NCI-H2029 (cell line): Measurements from ENCODE around the gene PRUNE2.

Source experiments
- DNase-seq: peaks from one replicate; lab custom pipeline; 2025; lab: John Stamatoyannopoulos, UW

Gene PRUNE2

DNA sequence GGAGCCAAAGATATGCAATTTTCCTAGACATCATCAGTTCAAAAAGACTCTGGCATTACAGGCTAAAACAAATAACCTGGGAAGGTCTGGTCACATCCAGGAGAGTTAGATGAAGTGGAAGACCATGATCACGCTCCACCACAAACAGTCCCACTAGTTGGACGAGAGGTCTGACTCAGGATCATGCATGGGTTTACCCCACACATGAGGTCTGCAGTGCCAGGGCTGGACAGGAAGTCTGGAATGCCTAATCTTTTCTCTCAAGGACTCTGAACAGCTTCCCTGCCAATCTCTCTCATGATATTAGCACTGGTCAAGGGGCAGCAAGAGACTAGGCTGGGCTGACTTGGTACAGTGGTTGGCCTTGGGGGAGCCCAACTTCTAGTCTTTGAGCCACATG lies 7.1 kb downstream of the PRUNE2 start:
- no peak for DNase-seq

DNA sequence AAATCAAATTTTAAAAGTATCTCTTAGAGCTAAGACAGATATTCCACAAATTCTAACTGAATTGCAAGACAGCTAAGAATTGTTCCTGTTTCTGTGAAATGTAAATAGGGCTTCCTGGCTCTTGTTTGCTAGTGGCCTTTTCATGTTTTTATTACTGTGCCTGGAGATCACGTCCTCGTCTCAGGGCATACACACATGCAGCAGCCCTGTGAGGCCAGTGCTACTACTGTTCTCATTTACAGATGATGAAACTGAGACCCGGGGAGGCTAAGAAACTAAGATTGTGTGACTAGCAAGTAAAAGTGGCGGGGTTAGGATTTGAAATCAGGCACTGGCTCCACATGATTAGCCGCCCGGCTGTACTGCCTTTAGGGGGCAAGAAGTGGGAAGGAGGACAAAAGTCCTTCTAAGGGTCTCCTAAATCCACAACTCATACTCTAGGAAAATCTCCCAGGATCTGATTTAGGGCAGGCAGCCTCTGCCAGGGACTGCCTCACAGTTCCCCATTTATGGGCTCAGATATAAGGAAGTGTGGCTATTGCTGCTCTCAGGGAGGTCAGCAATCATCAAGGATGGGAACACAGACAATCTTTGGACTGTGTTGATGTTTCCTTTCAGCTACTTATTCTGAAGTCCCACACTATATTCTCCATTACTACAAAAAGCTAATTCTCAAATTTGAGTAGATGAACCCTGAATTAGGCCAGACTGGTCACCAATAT lies 7.9 kb downstream of the PRUNE2 start:
- DNase-seq = no peak

DNA sequence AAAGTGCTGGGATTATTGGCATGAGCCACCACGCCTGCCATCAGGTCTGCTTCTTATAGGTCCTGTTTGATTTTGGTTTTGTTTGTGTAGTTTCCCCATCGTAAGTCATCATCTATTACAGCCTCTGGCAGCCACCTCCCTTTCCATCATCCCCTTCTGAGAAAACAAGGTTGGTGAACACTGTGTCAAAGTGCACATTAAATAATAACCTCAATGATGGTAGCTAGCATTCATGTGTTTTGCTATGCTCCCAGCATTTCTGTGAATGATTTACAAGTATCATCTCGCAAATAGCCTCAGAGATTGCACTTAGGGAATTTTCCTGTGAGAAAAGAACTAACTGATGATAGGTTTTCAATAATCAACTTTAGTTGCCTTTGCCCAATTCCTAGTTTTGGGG lies 9.9 kb downstream of the PRUNE2 start:
- no peak for DNase-seq

DNA sequence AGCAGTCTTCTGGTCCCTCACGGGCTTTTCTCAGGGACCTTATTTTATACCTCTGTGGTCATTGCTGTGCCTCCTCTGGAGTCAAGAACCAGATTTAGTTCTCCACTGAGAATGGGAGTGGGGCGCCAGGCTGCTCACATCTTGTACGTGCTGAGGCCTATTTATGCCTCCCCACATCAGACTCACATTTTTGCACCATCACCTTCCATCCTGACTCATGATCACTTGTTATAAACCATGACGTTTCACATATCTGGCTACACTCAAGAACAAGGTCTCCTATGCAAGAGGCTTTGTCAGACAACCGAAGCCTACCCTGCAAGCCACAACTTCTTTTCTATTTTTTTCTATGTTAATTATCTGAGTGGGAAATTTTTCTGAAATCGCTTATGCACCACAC lies 10.7 kb downstream of the PRUNE2 start:
- DNase-seq = no peak

DNA sequence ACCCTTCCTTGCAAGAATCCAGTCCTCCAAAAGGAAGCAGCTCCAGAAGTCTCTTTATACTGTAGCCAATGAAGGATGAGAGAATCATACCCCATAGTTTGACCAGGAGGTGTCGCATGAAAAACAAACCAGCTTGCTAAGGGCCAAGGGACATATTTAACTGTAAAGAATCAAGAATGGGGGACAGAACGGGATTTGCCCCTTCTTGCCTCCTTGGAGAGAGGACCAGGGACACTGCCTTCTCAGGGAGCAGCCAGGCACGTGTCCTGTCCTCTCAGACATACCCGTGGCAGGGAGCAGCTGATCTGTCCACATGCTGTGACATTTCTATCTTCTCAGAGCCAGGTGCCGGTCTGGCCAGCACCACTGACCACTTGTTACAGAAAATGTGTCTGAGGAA lies 11.7 kb downstream of the PRUNE2 start:
- no peak for DNase-seq

DNA sequence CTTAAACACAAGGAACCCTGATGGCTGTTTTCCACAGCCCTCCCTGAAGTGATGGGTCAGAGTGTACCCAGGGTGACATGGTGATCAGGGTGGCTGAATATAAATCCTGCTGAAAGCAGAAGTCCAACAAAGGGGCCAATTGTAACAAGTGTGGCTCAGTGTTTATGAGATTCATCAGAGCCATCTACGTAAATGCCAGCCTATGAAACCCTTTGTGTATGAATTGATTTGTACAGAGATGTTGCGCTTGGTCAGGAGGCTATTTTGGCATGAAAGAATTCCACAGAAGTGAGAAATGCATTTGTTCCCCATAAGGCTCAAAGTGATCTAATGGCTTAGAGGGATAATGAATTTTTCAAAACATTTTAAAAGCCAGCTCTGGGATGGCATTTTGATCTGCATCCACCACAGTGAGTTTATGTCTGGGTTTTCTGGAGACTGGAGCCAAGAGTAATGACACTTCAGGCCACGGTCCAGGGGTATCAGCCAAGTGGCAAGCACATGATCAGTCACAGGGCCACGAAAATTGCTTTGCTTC lies 12.4 kb downstream of the PRUNE2 start:
- no peak for DNase-seq

DNA sequence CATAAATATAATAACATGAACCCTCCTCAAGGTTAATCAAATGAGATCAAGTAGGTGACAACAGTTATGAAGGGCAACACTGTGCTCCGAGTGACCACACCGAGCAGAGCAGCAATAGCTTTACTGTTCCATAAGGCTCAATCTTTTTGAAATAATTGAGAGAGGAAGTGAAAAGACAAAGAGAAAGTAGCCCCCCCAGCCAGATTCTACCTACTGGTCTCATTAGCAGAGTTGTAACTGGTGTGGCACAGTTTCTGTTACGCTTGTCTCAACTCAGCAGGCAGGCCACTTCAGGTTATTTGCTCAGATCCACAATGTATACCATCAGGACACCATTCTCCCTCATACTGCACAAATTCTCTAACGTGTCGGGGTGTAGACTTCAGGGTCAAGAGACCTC lies 14.0 kb downstream of the PRUNE2 start:
- DNase-seq = no peak

DNA sequence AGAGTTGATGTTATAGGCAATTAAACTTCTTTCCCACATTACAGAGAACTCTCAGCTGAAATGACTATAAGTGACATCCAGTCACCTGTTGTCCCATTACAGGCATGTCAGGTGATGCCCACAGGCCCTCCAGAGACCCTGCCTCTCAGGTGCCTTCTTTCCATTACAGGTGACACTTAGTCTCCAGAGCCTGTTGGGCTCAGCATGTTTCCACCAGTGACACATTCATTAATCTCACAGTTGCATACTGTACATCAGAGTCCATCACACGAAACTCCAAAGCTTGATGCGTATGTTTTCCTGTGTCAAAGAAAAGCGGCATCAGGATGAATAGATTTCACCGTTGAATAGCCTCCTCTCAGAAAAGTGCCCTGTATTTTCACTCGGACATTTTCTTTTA lies 14.6 kb downstream of the PRUNE2 start:
- DNase-seq = no peak

DNA sequence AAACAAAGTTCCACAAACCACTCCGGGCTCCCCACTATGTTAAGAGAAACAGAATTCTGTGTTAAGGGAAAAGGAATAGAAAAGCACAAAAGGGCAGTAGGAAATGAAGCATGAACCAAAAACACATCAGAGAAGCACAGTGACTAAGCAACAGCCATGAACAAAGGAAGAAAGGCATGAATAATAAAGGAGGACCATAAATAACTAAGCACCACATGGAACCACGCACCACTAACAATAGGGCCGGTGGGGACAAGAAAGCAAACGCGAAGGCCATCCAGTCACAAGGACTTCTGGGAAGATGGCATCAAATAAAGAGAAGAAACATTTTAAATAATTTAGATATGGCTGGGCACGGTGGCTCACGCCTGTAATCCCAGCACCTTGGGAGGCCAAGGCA lies 18.0 kb downstream of the PRUNE2 start:
- no peak for DNase-seq

DNA sequence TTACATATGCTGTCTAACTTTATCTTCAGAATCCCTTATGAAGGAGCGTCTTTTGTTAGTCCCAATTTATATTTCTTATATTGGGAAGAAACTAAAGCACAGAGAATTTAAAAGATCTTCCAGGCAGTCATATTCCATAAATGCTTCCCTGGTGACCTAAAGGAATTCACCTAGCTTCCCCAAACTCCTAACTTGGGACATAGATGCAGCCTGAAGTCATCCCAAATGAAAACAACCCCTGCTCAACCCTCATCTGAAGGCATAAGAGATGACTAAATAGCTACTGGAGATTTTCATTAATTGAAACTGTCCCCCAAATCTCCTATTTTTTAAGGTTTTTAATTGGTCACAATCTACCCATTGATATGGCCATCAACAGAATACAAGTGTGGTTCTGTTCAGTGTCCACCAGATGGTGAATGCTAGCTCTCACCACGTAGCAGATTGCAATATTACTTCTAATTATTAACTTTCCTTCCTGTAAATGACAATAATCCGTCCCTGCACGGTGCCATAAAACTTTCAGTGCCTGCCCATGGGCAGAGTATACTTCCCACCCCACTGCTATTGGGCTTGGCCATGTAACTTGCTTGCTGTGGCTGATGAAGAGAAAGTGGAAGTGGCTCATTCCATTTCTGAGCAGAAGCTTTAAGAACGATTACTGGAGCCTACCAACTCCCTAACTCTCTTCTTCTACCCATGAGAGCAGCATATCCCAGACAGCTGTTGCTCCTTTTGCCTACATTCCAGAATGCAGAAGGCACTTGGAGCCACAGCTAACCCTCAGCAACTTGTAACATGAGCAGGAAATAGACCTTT lies 18.7 kb downstream of the PRUNE2 start:
- DNase-seq = no peak

DNA sequence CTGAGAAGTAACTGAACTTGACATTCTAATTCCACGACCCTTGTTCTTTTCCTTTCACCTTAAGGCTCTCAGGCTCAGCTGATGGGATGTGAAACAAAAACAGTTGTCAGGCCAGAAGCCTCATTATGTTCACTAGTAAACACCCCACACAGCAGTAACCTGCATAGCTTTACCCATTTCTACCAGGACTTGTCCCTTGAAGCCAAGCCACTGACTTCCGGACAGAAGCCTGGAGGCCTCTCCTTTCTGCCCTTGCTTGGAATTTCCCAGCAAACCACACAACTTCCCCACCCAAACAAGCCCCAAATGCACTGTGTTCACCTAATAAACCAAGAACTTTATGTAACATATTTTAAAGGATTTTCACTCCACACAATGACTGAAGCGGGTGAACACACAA lies 19.6 kb downstream of the PRUNE2 start:
- no peak for DNase-seq

DNA sequence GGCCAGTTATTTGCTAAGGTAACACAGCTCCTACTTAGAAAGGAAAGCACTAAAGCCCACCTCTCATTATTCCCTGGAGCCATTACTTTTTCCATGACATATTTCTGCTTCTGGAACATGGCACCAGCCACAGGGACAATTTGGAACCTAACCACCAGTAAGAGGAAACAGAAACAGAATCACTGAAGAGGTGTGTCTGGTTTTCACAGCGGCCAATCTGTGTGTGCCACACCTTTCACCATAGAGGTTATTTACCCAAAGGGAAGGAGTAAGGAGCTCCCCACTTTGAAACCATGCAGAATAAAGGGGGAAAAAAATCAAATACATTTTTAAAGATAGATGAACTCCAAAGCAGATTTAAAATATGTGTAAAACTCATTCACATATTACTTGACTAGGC lies 21.1 kb downstream of the PRUNE2 start:
- DNase-seq = no peak

DNA sequence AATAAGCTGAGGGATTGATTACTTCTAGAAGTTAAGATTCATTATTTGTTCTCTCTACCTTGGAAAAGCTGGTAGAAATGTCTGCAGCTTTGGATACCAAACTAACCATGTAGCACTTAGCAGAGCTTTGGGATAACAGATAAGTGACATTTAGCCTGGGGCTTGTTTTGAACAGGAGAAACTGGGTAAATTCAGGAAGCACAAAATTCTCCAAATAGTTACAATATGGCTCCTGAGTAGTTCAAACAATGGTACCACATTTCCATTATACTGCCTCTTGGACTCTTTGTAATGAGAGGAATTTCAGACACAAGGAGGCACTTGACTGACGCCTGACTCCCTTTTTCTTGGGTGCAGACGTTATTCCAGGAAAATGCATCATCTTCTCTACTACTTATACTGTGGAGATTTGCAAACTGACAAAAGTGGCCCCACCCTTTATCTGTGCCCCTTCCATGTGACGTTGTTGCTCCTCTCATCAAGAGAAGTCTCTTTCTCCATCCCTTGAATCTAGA lies 22.5 kb downstream of the PRUNE2 start:
- DNase-seq = no peak

DNA sequence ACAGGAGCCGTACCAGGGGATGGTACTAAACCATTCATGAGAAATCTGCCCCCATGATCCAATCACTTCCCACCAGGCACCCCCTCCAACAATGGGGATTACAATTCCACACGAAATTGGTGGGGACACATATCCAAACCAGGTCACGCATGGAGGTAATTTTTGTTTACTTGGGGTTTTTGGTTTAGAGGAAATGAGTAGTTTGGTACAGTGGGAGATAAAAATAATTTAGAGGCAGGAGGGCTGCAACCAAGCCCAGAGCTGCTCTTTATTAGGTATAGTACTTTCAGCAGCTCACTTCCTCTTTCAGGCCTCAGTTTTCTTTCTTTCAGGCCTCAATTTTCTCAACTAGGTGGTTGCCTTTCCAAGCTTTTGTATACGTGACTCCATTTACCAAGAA lies 23.2 kb downstream of the PRUNE2 start:
- DNase-seq = no peak

DNA sequence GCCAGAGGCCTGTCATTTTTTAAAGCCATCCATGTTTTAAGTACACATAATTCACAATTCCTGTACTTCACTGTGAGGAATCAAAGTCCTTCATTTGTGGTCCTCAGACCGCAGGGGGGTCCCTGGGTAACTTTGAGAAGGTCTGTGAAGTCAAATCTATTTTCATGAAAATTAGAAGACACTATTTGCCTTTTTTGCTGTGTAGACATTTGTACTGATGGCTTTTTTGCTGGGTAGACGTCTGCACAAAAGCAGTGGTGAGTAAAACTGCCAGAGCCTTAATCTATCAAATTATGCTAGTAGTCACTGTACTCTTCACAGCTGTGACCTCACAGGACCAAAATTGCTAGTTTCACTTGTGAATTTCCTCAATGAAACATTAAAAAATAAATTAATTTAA lies 25.7 kb downstream of the PRUNE2 start:
- no peak for DNase-seq

DNA sequence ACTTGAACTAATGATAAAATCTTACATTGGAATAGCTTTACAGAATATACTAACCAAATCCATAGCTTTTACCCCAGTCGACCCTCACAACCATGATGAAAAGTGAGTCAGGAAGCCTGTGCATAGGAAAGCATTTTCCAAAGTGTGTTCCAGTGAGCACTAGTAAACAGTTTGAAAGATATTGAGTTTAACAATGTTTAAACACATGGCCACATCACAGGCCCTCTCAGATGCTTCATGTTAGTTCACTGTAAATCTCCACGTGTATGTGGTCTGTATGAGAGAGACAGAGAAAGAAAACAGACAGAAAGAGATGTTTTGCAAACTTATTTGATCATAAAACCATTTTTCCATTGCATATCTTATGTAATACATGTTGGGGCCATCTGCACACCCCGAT lies 27.0 kb downstream of the PRUNE2 start:
- DNase-seq = no peak

DNA sequence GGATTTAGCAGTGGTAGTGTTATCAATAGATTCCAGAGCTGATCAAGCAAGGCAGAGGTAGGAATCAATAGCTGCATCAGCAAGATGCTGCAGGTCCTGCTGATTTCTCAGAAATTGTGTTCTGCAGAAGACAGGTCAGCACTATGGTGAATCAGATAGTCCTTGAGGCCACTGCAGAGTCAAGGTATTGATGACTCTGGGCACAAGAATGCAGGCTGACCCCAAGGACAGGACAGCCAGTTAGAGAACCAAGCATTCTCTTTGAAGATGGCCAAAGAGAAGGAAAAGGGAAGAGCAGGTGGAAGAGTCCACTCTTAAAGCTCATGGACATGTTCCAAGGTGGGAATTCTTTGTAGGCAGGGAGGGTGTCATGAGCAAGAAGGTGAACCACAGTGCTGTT lies 28.0 kb downstream of the PRUNE2 start:
- DNase-seq = no peak

DNA sequence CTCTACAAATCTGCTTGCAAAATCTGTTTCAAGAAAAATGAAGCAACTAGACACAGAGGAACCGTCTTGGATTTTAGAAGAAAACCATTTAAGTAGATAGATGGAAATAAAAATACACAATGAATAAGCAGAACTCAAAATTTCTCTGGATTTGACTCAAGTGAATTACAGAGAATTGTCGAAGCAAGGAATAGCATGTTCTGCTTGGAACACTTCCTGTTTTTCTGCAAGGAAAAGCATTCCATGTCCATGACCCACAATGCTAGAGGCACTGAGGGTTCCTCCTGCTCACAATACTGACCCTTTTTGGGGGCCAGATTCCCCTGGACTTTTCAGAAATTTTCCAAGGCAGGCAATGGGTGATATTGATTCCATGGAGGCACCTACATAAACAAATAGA lies 29.8 kb downstream of the PRUNE2 start:
- DNase-seq = no peak

DNA sequence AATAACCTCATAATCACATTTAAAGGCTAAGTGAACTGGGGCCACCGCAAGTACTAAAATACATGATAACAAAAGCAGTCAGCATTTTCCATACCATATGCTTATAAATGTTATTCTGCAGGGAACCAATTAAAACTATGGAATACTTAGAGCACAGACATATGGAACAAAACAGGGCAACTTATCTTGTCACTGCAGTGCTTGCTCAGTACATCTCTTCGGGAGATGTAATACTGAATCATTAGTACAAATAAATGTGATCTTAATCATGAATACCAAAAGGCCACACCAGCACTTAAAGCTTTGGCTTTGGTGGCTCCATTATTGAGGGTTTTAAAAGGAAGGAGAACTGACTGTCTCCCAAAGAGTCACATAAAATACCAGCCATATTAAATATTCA lies 32.1 kb downstream of the PRUNE2 start:
- no peak for DNase-seq

DNA sequence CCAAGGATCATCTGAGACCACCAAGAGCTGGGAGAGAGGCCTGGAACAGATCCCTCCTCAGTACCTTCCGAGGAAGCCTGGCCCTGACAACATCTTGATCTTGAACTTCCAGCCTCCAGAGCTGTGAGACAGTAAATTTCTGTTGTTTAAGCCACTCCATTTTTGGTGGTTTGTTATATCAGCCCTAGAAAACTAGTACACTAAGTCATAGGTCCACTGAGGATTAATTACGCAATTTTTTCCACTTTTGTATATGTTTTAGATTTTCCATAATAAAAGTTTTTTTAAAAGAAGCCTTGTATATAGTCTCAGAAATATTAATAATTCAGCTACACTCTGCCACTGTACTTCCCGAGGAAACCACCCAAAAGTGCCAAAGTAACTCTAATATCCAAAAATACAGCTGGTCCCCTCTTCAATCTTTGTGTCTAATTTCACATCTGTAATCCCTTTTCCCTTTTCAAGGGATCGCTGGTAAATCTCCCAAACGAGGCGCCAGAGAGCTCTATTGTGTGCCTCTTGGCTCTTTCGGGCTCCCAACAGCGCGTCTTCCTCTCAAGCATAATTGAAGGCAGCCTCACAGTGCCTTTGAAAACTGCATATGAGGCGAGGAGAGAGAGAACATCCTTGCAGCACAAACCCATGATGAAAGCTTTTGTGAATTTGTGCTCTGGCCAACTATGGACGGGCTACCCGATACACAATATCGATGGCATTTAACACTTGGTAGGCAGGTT lies 32.7 kb downstream of the PRUNE2 start:
- DNase-seq = peak; percentile 44

DNA sequence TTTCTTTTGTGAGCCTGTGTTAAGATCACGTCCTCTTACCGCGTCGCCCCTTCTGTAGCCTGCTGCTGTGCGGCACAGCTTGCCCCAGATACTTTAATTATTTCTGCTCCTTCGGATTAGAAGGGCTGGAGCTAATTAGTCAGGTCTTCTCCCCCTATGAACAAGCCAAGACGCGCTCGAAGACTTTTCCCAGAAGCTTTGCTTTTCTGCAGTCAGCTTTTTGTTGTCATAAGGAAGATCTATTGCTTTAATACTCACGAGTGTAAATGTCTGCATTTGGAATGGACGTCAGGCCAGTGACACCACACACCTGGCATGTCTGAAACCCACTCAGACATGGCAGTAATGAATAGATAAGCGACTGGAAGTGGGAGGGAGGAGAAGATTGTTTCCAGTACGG lies 37.0 kb downstream of the PRUNE2 start:
- peak; percentile 75 for DNase-seq

DNA sequence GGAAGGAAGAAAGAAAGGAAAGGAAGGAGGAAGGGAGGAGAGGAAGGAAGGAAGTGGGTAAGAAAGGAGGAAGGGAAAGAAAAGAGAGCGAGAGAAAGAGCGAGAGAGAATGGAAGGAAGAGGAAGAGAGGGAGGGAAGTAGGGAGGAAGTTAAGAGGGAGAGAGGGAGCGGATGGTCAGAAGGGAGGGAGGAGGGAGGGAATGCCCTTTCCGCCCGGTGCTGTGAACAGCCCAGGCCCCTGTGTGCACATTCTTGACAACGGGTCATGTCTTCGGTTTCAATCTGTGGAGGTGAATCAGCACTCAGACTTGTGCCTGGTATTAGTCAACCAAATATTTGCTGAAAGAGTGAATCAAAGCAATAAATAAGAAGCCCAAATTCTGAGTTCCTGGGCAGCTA lies 39.2 kb downstream of the PRUNE2 start:
- no peak for DNase-seq

DNA sequence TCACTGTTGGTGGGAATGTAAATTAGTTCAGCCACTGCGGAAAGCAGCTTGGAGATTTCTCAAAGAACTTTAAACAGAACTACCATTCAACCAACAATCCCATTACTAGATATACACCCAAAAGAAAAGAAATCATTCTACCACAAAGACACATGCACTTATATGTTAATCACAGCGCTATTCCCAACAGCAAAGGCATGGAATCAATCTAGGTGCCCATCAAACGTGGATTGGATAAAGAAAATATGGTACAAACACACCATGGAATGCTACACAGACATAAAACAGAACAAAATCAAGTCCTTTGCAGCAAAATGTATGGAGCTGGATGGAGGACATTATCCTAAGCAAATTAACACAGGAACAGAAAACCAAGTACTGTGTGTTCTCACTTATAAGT lies 42.1 kb downstream of the PRUNE2 start:
- no peak for DNase-seq
